ENCODE data around the gene NCAM1.
"Not testable (repeated sequence)": the region's sequence is repeated elsewhere in the genome, so short reads cannot be mapped to it uniquely, and the experiment has no call there.

The NCAM1 gene

DNA sequence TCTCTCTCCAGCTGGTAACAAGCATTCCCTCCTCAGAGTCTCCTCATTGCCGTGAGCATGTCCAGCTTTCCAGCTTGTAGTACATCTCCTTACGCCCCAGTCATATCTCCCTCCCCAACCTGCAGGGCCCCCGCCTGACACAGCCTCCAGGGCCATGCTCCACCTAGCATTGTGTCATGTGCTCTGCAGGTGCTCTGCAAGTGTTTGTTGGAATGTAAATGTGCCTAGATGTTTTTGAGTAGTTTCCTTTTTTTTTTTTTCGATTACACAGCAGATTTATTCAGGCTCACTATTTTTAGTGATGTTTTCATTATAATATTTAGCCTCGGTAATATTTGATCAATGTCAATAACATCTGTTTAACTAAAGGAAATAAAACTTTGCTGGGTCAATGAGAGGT, 82.5 kb downstream of the NCAM1 start:
- DNase-seq (ENCODE audit: extremely low read depth, low read depth) = no peak
- TF ChIP-seq, protein P1, sequence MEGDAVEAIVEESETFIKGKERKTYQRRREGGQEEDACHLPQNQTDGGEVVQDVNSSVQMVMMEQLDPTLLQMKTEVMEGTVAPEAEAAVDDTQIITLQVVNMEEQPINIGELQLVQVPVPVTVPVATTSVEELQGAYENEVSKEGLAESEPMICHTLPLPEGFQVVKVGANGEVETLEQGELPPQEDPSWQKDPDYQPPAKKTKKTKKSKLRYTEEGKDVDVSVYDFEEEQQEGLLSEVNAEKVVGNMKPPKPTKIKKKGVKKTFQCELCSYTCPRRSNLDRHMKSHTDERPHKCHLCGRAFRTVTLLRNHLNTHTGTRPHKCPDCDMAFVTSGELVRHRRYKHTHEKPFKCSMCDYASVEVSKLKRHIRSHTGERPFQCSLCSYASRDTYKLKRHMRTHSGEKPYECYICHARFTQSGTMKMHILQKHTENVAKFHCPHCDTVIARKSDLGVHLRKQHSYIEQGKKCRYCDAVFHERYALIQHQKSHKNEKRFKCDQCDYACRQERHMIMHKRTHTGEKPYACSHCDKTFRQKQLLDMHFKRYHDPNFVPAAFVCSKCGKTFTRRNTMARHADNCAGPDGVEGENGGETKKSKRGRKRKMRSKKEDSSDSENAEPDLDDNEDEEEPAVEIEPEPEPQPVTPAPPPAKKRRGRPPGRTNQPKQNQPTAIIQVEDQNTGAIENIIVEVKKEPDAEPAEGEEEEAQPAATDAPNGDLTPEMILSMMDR (IDR thresholded peaks at IDR 0.05; ENCODE audit: low read depth, low read length) = no peak

DNA sequence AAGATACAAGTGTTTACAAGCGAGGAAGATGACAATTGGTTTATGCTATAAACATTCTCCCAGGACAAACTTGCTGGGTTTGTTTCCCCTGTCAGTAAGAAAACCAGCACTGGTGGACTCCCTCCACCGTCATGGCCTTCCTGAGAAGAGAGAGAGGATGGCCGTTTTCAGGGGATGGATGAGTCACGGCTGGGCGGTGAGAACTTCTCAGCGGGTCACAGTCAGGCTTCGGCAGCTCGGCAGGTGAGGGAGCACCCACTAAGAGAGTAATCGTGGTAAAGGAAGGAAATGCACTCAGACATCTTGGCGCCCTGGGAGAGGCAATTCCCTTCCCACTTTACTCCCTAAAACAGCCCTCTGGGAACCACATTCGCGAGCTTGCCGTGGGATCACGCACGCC, 83.9 kb downstream of the NCAM1 start:
- TF ChIP-seq, protein P1 (IDR thresholded peaks at IDR 0.05; ENCODE audit: low read depth, low read length) = no peak
- no peak for DNase-seq (ENCODE audit: extremely low read depth, low read depth)

DNA sequence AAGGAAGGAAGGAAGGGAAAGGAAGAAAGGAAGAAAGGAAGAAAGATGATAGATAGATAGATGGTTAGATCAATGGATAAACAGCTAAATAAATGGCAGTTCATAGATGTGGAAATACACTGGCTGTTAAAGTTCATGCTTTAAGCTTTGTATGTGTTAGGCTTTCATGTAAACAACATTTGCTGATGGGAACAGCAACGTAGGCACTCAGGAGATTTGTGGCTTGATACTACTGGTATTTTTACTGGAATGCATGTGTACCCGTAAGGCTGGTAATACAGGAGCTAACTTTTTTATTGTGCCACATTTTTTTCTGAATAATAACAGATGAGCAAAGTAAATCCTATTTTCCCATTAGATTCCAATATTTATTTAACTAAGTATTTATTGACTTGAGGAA, 85.6 kb downstream of the NCAM1 start:
- DNase-seq (ENCODE audit: extremely low read depth, low read depth) = no peak
- TF ChIP-seq, protein P1 (IDR thresholded peaks at IDR 0.05; ENCODE audit: low read depth, low read length) = no peak

DNA sequence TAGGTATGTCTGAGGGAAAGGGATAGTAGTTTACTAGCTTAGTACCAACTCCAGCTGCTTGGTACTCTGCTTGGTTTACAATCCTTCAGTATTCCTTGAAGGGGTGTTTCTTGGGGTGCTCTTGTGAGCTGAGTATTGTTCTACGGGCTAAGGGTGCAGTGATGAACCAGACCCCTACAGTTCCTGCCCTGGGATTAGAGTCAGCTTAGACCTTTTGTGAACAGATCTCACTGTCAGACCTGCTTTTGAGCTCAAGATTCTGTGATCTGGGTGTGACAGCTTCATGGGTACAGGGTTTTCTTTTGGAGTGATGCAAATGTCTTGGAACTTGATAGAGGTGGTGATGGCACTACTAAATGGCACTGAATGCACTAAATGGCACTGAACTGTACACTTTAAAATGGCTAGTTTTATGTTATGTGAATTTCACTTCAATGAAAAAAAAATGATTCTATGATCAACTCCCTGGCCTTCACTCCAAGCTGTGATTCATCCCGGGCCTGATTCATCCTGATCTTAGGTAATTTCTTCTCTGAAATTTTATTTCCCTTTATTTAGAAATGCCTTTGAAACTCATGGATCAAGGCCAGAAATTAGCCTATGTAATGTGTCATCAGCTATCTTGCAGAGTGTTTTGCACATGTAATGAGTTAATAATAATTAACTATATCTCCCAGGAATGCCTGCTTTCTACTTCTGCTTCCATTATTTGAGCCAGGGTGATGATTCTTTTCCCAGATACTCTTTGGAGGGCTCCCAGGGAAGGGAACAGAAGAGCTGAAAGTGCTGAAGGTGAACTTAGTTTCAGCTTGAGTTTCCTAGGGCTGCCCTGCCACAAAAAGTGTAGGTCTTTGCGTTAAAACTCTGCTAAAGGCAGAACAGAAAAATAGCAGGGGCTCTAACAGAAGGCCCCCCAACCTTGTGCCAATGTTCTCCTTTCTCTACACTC, 87.9 kb downstream of the NCAM1 start:
- TF ChIP-seq, protein P1 (IDR thresholded peaks at IDR 0.05; ENCODE audit: low read depth, low read length) = no peak
- no peak for DNase-seq (ENCODE audit: extremely low read depth, low read depth)

DNA sequence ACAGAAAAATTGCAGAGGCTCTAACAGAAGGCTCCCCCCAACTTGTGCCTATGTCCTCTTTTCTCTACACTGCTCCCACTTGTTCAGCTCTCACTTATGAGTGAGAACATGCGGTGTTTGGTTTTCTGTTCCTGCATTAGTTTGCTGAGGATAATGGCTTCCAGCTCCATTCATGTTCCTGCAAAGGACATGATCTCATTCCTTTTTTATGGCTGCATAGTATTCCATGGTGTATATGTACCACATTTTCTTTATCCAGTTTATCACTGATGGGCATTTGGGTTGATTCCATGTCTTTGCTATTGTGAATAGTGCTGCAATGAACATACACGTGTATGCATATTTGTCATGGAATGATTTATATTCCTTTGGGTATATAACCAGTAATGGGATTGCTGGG, 91.8 kb downstream of the NCAM1 start:
- DNase-seq (ENCODE audit: extremely low read depth, low read depth) = not testable (repeated sequence)

DNA sequence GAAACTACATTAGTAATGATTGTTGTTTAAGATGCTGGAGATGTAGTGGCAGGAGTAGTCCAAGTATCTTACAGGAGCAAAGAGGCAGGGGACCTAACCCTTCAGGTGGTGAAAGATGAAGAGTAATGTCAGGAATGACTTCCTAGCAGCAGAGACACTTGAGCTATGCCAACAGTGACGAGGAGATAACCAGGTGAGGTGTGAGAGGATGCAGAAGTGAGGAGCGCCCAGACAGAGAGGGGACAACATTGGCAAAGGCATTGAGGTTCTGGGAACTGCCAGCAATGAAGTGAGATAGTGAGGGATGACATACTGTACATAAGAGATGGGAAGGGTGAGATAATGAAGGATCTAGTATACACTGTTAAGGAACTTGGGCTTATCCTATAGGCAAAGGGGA, 95.8 kb downstream of the NCAM1 start:
- no peak for DNase-seq (ENCODE audit: extremely low read depth, low read depth)
- TF ChIP-seq, protein P1 (IDR thresholded peaks at IDR 0.05; ENCODE audit: low read depth, low read length) = no peak

DNA sequence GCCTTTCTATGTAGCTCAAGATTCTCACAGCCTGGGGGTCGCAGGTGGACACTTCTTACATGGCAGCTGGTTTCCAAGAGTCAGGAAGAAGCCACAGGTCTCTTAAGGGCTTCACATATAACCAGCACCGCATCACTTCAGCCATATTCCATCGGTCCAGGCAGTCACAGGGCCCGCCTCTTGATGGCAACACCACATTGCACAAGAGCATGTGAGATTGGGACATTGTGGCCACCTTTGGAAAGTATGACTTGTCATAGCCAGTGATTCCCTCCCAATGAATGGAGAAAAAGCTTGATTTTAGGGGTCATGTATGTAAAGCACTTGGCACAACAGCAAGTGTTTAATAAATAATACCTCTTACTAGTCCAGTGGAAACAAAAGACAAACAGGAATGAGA, 98.3 kb downstream of the NCAM1 start:
- DNase-seq (ENCODE audit: extremely low read depth, low read depth) = no peak
- TF ChIP-seq, protein P1 (IDR thresholded peaks at IDR 0.05; ENCODE audit: low read depth, low read length) = no peak

DNA sequence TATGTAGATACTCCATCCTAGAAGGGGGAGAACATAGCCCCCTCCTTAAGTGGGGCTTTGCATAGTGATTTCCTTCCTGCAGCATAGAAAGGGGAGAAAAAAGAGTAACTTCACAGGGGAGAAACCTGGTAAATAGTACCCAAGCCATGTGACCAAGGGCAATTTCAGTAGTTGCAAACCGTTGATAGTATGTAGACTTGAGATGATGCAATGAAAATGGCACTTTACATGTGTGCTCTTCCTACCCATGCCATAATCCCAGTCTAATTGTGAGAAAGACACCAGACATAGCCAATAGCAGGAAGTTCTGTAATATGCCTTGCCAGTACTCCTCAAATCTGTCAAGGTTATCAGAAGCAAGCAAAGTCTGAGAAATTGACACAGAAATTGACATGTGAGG, 104.1 kb downstream of the NCAM1 start:
- DNase-seq (ENCODE audit: extremely low read depth, low read depth) = no peak
- TF ChIP-seq, protein P1 (IDR thresholded peaks at IDR 0.05; ENCODE audit: low read depth, low read length) = no peak
